Activated B cell treated with CpG ODN at 0.5 μM for 24 hours (primary cell): ENCODE measurements around the gene TMEM131. TPM values are rescaled to one million over a fixed set of nuclear protein-coding genes. Genes with fewer than 3 reads are reported as not detected.

Experiments used
- ATAC-seq: fragments of 200-7000 bp; cut with Tn5 transposase; one replicate; pipeline ENCODE4 v1.10.0; 2021; ENCODE audit warnings: low read depth, mild to moderate bottlenecking, moderate library complexity
- CTCF ChIA-PET: fragments of 350-600 bp; sonication (Branson Sonifier 250); formaldehyde crosslinking; loops from one replicate; lab custom pipeline; 2021; ENCODE audit warnings: antibody characterized with exemption; lab: Charles Lee
- POLR2A ChIA-PET: fragments of 350-600 bp; sonication (Branson Sonifier 250); formaldehyde crosslinking; loops from one replicate; lab custom pipeline; 2021; ENCODE audit warnings: antibody characterized with exemption; lab: Charles Lee
- DNase-seq: peaks from one replicate; pipeline ENCODE4 v3.0.0; 2022
- H3K27ac Mint-ChIP-seq: one replicate; pipeline ENCODE4 v1.8.0; 2020; ENCODE audit warnings: mixed read lengths
- H3K27me3 Mint-ChIP-seq: one replicate; pipeline ENCODE4 v1.8.0; 2021; ENCODE audit warnings: mixed read lengths
- H3K36me3 Mint-ChIP-seq: one replicate; pipeline ENCODE4 v1.8.0; 2021; ENCODE audit warnings: low read depth, mixed read lengths
- H3K4me1 Mint-ChIP-seq: one replicate; pipeline ENCODE4 v1.8.0; 2021; ENCODE audit warnings: mixed read lengths
- H3K4me3 Mint-ChIP-seq: one replicate; pipeline ENCODE4 v1.8.0; 2020; ENCODE audit warnings: mild to moderate bottlenecking, mixed read lengths
- H3K9me3 Mint-ChIP-seq: one replicate; pipeline ENCODE4 v1.8.0; 2020; ENCODE audit warnings: mixed read lengths
- intact Hi-C: fragments of 100-400 bp; cut with micrococcal nuclease; formaldehyde crosslinking; loops from one replicate; pipeline ENCODE4 v1.15.1; 2024
- total RNA-seq: library from RNA; stranded (reverse); gene quantifications from 2 replicates; pipeline ENCODE4 v1.2.3, GENCODE V29; 2022
- TF ChIP-seq, protein P1 (sequence below): fragments of 200-600 bp; IDR thresholded peaks from one replicate; pipeline ENCODE4 v1.8.0; 2022; ENCODE audit warnings: antibody characterized with exemption, mild to moderate bottlenecking

The TMEM131 gene
- total RNA-seq, 1 donor from 2014 or later = 146 TPM

DNA sequence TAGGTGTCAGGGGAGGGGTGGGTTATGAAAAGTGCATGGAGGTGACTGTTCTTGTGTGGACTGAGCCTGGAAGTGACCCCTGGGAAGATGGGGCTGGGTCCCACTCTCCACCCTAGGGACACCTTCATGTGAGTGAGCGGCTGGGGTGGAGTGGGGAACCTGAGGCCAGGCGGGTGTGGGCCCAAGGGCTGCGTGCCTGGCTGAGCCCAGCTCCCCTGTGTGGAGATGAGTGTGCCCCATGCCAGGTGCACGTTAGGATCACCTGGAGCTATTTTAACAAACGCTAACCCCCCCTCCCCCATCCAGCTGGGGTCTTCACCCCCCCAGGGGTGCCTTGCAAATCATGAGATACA lies 255.9 kb downstream of the TMEM131 start:
- Mint-ChIP-seq H3K27ac (no peak overlapping the region), H3K27me3 (no peaks in the 10 kb centered on the region), H3K36me3 (peaks cover 9% of the 10 kb centered on the region), H3K9me3 (no peaks in the 10 kb centered on the region), H3K4me1 (peaks cover 21% of the 10 kb centered on the region), H3K4me3 (no peak overlapping the region)
- intact Hi-C loops = loop anchor here (1.0 kb wide), 2 partner anchors 529 to 645 kb away; no protein-coding TSS in a partner anchor
- TF ChIP-seq, protein P1, sequence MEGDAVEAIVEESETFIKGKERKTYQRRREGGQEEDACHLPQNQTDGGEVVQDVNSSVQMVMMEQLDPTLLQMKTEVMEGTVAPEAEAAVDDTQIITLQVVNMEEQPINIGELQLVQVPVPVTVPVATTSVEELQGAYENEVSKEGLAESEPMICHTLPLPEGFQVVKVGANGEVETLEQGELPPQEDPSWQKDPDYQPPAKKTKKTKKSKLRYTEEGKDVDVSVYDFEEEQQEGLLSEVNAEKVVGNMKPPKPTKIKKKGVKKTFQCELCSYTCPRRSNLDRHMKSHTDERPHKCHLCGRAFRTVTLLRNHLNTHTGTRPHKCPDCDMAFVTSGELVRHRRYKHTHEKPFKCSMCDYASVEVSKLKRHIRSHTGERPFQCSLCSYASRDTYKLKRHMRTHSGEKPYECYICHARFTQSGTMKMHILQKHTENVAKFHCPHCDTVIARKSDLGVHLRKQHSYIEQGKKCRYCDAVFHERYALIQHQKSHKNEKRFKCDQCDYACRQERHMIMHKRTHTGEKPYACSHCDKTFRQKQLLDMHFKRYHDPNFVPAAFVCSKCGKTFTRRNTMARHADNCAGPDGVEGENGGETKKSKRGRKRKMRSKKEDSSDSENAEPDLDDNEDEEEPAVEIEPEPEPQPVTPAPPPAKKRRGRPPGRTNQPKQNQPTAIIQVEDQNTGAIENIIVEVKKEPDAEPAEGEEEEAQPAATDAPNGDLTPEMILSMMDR = no peak
- CTCF ChIA-PET = interaction anchor here (1.1 to 2.9 kb wide), 12 partner anchors 10 to 645 kb away, joined by 3 to 30 read pairs (median 6); no protein-coding TSS in a partner anchor
- ATAC-seq (no peak), DNase-seq (no peak)
- POLR2A ChIA-PET = interaction anchor here (0.5 to 1.0 kb wide), 2 partner anchors 203 to 448 kb away, joined by 3 to 9 read pairs; no protein-coding TSS in a partner anchor

DNA sequence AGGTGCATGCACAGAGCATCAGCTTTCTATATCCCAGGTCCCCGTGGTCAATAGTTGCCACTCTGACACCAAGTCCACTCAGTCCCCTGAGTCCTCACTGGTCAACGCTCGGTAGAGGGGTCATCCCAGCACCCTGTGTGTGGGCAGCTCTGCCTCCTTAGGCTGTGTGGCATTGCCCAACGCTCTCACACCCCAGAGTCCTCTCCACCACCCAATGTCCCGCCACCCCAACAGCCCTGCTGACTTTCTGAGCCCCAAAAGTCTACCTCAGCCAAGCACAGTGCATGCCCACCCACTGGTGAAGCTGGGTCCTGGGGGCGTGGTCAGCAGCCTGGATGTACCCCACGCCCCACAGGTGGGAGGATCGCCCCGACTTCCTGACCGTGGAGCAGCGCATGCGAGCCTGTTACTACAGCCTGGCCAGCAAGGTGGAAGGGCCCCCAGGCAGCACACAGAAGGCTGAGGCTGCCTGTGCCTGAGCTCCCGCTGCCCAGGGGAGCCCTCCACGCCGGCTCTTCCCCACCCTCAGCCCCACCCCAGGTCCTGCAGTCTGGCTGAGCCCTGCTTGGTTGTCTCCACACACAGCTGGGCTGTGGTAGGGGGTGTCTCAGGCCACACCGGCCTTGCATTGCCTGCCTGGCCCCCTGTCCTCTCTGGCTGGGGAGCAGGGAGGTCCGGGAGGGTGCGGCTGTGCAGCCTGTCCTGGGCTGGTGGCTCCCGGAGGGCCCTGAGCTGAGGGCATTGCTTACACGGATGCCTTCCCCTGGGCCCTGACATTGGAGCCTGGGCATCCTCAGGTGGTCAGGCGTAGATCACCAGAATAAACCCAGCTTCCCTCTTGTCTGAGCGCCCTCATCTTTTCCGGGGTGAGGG lies 256.5 kb downstream of the TMEM131 start:
- CTCF ChIA-PET = interaction anchor here (1.4 to 2.9 kb wide), 8 partner anchors 9 to 645 kb away, joined by 3 to 30 read pairs (median 10); no protein-coding TSS in a partner anchor
- H3K27ac Mint-ChIP-seq = no peak overlapping the region
- intact Hi-C loops = no loop called here
- no peak overlapping the region for H3K4me3 Mint-ChIP-seq
- POLR2A ChIA-PET = interaction anchor here (0.5 kb wide), 1 partner anchor 203 kb away, joined by 9 read pairs; no protein-coding TSS in a partner anchor
- H3K36me3 Mint-ChIP-seq = peaks cover 4% of the 10 kb centered on the region
- no peaks in the 10 kb centered on the region for H3K27me3 Mint-ChIP-seq
- no peak for ATAC-seq
- no peak for DNase-seq
- peaks cover 16% of the 10 kb centered on the region for H3K4me1 Mint-ChIP-seq
- no peaks in the 10 kb centered on the region for H3K9me3 Mint-ChIP-seq
- TF ChIP-seq, protein P1 = no peak

DNA sequence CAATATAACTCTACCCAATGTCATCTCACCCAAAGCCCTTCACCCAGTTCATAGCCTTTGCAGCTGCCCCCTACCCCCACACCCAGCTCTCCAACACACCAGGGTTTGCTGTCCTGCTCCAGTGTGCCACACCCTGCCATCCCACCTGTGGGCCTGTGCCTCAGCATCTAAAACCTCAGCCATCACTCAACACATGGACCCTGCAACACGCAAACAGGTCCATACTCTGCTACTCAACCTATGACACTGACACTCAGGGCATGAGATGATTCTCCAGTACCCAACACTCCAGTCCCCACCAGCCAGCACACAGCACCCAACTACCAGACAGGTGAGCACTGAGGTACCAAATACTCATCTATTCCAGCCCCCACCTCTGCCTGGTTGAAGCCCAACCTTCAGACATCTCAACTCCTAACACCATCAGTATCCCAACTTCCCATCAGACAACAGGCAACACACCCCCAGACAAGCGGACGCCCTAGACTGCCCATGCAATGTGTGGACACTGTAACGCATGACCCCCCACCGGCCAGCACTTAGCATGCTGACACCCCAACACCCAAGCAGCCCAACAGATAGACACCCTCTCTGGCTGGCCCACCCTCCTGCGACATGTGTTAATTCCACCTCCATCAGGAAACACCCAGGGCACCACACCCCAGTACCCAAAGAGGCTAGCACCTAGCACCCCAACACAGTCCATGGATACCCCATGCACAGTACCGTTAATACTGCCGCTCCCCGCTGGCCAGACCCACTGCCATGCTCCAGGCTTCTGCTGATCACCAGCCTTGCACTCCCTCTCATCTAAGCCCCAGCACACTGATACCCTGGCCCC lies 257.3 kb downstream of the TMEM131 start:
- Mint-ChIP-seq H3K27me3 (no peaks in the 10 kb centered on the region), H3K4me3 (no peak overlapping the region), H3K36me3 (no peaks in the 10 kb centered on the region), H3K27ac (no peak overlapping the region), H3K4me1 (peaks cover 16% of the 10 kb centered on the region), H3K9me3 (no peaks in the 10 kb centered on the region)
- ChIA-PET POLR2A (no interaction called here), CTCF (interaction anchor here (2.9 kb wide), 1 partner anchor 8 kb away, joined by 10 read pairs; no protein-coding TSS in a partner anchor)
- intact Hi-C loops = no loop called here
- TF ChIP-seq, protein P1 = no peak
- ATAC-seq (no peak), DNase-seq (no peak)

DNA sequence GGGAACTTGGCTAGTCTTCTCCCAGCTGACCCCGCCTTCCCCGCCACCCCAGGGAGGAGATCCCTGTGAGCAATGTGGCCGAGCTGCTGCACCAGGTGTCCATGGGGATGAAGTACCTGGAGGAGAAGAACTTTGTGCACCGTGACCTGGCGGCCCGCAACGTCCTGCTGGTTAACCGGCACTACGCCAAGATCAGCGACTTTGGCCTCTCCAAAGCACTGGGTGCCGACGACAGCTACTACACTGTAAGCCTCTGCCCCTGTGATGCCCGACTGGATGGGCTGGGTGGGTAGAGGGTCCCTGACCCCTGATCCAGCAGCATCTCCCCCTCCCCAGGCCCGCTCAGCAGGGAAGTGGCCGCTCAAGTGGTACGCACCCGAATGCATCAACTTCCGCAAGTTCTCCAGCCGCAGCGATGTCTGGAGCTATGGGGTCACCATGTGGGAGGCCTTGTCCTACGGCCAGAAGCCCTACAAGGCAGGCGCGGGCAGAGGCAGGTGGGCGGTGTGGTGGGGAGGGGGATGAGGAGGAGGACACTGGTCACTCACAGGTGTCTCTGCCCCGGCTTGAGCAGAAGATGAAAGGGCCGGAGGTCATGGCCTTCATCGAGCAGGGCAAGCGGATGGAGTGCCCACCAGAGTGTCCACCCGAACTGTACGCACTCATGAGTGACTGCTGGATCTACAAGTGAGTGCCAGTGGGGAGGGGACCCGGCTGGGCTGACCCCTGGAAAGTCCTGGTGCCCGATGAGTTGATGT lies 258.1 kb downstream of the TMEM131 start:
- intact Hi-C loops = no loop called here
- ChIA-PET CTCF (no interaction called here), POLR2A (no interaction called here)

More for the DNA sequence above, 258.1 kb downstream of the TMEM131 start:
- ATAC-seq (no peak), DNase-seq (no peak)
- no peaks in the 10 kb centered on the region for H3K9me3 Mint-ChIP-seq
- H3K27me3 Mint-ChIP-seq = no peaks in the 10 kb centered on the region
- H3K27ac Mint-ChIP-seq = no peak overlapping the region
- TF ChIP-seq, protein P1 = no peak
- no peak overlapping the region for H3K4me3 Mint-ChIP-seq
- H3K36me3 Mint-ChIP-seq = no peaks in the 10 kb centered on the region
- H3K4me1 Mint-ChIP-seq = peaks cover 13% of the 10 kb centered on the region
